GM23338 (cell line): ENCODE data around the gene E4F1. TPM values are rescaled to one million over a fixed set of nuclear protein-coding genes. Genes with fewer than 3 reads are reported as not detected.

ENCODE experiments used
- ATAC-seq: fragments of 200-7000 bp; cut with Tn5 transposase; 3 replicates; pipeline ENCODE4 v1.9.1; 2020
- DNase-seq: peaks from one replicate; pipeline ENCODE4 v3.0.0-alpha.2; 2015; ENCODE audit warnings: low spot score
- H2AFZ ChIP-seq: fragments of 200-600 bp; sonication (generic); 2 replicates; pipeline ENCODE4 v1.8.0; 2016; ENCODE audit warnings: antibody characterized with exemption, mild to moderate bottlenecking, moderate library complexity
- H3F3A ChIP-seq: fragments of 200-600 bp; sonication (generic); replicated peaks from 2 replicates; pipeline ENCODE4 v1.8.0; 2017; ENCODE audit warnings: antibody characterized with exemption, mixed run types, low read depth
- H3K27ac ChIP-seq: fragments of 200-600 bp; sonication (generic); 2 replicates; pipeline ENCODE4 v1.6.1; 2016; ENCODE audit warnings: low read depth
- H3K27me3 ChIP-seq: fragments of 200-600 bp; sonication (generic); 2 replicates; pipeline ENCODE4 v1.8.0; 2016; ENCODE audit warnings: mild to moderate bottlenecking, mixed run types, moderate library complexity; ENCODE audit not compliant: insufficient read depth
- H3K36me3 ChIP-seq: fragments of 200-600 bp; sonication (generic); 2 replicates; pipeline ENCODE4 v1.8.0; 2016; ENCODE audit warnings: mild to moderate bottlenecking; ENCODE audit not compliant: insufficient read depth
- H3K4me1 ChIP-seq: fragments of 200-600 bp; sonication (generic); 2 replicates; pipeline ENCODE4 v1.8.0; 2016; ENCODE audit warnings: mild to moderate bottlenecking, moderate library complexity; ENCODE audit not compliant: insufficient read depth
- H3K4me2 ChIP-seq: fragments of 200-600 bp; sonication (generic); 2 replicates; pipeline ENCODE4 v1.7.1; 2017; ENCODE audit warnings: mixed run types
- H3K4me3 ChIP-seq: fragments of 200-600 bp; sonication (generic); 2 replicates; pipeline ENCODE4 v1.6.1; 2016; ENCODE audit warnings: mixed run types
- H3K79me2 ChIP-seq: fragments of 200-600 bp; sonication (generic); replicated peaks from 2 replicates; pipeline ENCODE4 v1.8.0; 2017; ENCODE audit warnings: mild to moderate bottlenecking; ENCODE audit not compliant: insufficient read depth
- H3K9me2 ChIP-seq: fragments of 200-600 bp; sonication (generic); 2 replicates; pipeline ENCODE4 v1.8.0; 2017; ENCODE audit not compliant: insufficient read depth
- H4K20me1 ChIP-seq: fragments of 200-600 bp; sonication (generic); replicated peaks from 2 replicates; pipeline ENCODE4 v1.8.0; 2017; ENCODE audit warnings: mild to moderate bottlenecking; ENCODE audit not compliant: insufficient read depth
- H3K27ac Mint-ChIP-seq: 2 replicates; pipeline ENCODE4 v1.8.0; 2020; ENCODE audit warnings: inconsistent platforms, mild to moderate bottlenecking, moderate library complexity, mixed read lengths
- H3K27me3 Mint-ChIP-seq: 3 replicates; pipeline ENCODE4 v1.8.0; 2022; ENCODE audit warnings: low read depth, mild to moderate bottlenecking, moderate library complexity, mixed read lengths, inconsistent platforms; ENCODE audit not compliant: insufficient read depth, poor library complexity
- H3K36me3 Mint-ChIP-seq: 3 replicates; pipeline ENCODE4 v1.8.0; 2021; ENCODE audit warnings: low read depth, mild to moderate bottlenecking, inconsistent platforms, moderate library complexity, mixed read lengths
- H3K4me1 Mint-ChIP-seq: 3 replicates; pipeline ENCODE4 v1.8.0; 2020; ENCODE audit warnings: mild to moderate bottlenecking, inconsistent platforms, mixed read lengths
- H3K4me3 Mint-ChIP-seq: 3 replicates; pipeline ENCODE4 v1.8.0; 2021; ENCODE audit warnings: moderate library complexity, mild to moderate bottlenecking, inconsistent platforms, mixed read lengths
- H3K9me3 Mint-ChIP-seq: 3 replicates; pipeline ENCODE4 v1.8.0; 2020; ENCODE audit warnings: moderate library complexity, mild to moderate bottlenecking, inconsistent platforms, mixed read lengths
- CREB1 ChIP-seq: fragments of 250-450 bp; sonication (Bioruptor Pico); IDR thresholded peaks from 2 replicates; pipeline ENCODE4 v1.5.0; 2020; ENCODE audit warnings: low read depth, mild to moderate bottlenecking, moderate library complexity
- CTCF ChIP-seq, 2 experiments: fragments of 200-600 bp in 1 of 2; sonication (generic) in 1 of 2; conservative IDR thresholded peaks; 2 replicates each; pipeline versions ENCODE4 v1.5.1 to v1.6.1; 2016 to 2017; ENCODE audit warnings: antibody characterized with exemption in 2 of 2, low read depth in 2 of 2, mild to moderate bottlenecking in 2 of 2, moderate library complexity in 1 of 2
- ETS1 ChIP-seq: IDR thresholded peaks from 2 replicates; pipeline ENCODE4 v1.6.1; 2016; ENCODE audit warnings: antibody characterized with exemption
- EZH2 ChIP-seq: fragments of 200-600 bp; sonication (generic); IDR thresholded peaks from one replicate; pipeline ENCODE4 v1.8.0; 2017; ENCODE audit warnings: antibody characterized with exemption, mild to moderate bottlenecking, low read depth; ENCODE audit not compliant: unreplicated experiment
- JUNB ChIP-seq: IDR thresholded peaks from one replicate; pipeline ENCODE4 v1.6.1; 2016; ENCODE audit warnings: antibody characterized with exemption; ENCODE audit not compliant: unreplicated experiment
- NANOG ChIP-seq: IDR thresholded peaks from 2 replicates; pipeline ENCODE4 v1.6.1; 2016; ENCODE audit warnings: antibody characterized with exemption, borderline replicate concordance
- POLR2AphosphoS5 ChIP-seq: IDR thresholded peaks from 2 replicates; pipeline ENCODE4 v1.6.1; 2016; ENCODE audit warnings: antibody characterized with exemption, low read depth
- REST ChIP-seq: IDR thresholded peaks from one replicate; pipeline ENCODE4 v1.6.1; 2018; ENCODE audit warnings: antibody characterized with exemption; ENCODE audit not compliant: unreplicated experiment
- ZNF114 ChIP-seq: fragments of 250-450 bp; sonication (Bioruptor Pico); IDR thresholded peaks from 2 replicates; pipeline ENCODE4 v1.5.0; 2020; ENCODE audit warnings: mild to moderate bottlenecking, moderate library complexity
- ZNF331 ChIP-seq: fragments of 250-450 bp; sonication (Bioruptor Pico); IDR thresholded peaks from 2 replicates; pipeline ENCODE4 v1.5.0; 2020; ENCODE audit warnings: low read depth, mild to moderate bottlenecking, moderate library complexity
- ZNF462 ChIP-seq: fragments of 250-450 bp; sonication (Bioruptor Pico); IDR thresholded peaks from 2 replicates; pipeline ENCODE4 v1.5.0; 2020; ENCODE audit warnings: mild to moderate bottlenecking, moderate library complexity
- polyA plus RNA-seq: library from polyadenylated mRNA; unstranded; fragments of >200 nt; fragmentation: Nextera tagmentation; extraction: Ambion mirVana; gene quantifications from 2 replicates; pipeline ENCODE4 v1.2.1, GENCODE V29; 2016
- total RNA-seq: library from RNA; depleted of rRNA; stranded (reverse); fragments of >200 nt; shearing (Covaris generic); gene quantifications from 2 replicates; pipeline ENCODE4 v1.2.3, GENCODE V29; 2014

The E4F1 gene
- total and polyA plus RNA-seq, 2 experiments from 2014 or later, result 22.6 to 45.5 TPM

DNA sequence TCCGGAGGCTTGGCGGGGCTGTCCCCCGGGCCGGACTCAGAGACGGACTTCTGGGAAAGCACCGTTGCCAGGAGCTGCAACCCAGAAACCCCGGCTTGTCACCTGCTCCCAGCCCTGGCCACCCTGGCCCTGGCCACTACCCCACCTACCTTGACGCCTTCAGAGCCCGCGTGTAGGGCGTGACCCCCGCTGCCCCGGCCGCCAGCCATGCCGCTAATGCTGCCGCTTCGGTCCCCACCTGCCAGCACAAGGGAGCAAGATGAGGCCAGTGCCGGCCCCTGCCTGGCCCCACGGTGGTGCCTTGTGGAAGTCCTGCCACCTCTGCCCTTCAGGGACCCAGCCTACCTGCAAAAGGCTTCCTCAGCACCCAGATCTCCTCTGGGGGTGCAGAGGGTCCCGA lies 38.4 kb upstream of the E4F1 start:
- H4K20me1 ChIP-seq, result no peaks in the 10 kb centered on the region
- no peaks in the 10 kb centered on the region for H3F3A ChIP-seq
- H3K4me3 Mint-ChIP-seq, result no peak overlapping the region
- H3K79me2 ChIP-seq, result no peaks in the 10 kb centered on the region
- TF ChIP-seq EZH2, result no peak
- TF ChIP-seq ZNF462 (CRISPR knock-in tag), result no peak
- TF ChIP-seq NANOG, result no peak
- TF ChIP-seq JUNB, result no peak
- no peak for TF ChIP-seq POLR2AphosphoS5
- no peak for TF ChIP-seq CTCF (conservative IDR thresholded peaks at IDR 0.05; ENCODE audit: low read depth in 2 of 2)
- TF ChIP-seq ETS1, result no peak
- TF ChIP-seq ZNF331 (CRISPR knock-in tag), result no peak
- no peak for TF ChIP-seq REST
- TF ChIP-seq ZNF114 (CRISPR knock-in tag), result no peak
- no peak for TF ChIP-seq CREB1 (CRISPR knock-in tag)
- no peaks in the 10 kb centered on the region for H3K4me1 ChIP-seq
- H3K27ac Mint-ChIP-seq, result no peak overlapping the region
- no peaks in the 10 kb centered on the region; the same call in 2 of the 3 replicates for H3K36me3 Mint-ChIP-seq
- no peaks in the 10 kb centered on the region for H3K9me2 ChIP-seq
- H3K27ac ChIP-seq, result no peak overlapping the region
- H3K27me3 ChIP-seq, result no peaks in the 10 kb centered on the region
- no peaks in the 10 kb centered on the region for H3K36me3 ChIP-seq
- no peaks in the 10 kb centered on the region for H3K9me3 Mint-ChIP-seq
- no peak overlapping the region for H3K4me3 ChIP-seq
- ATAC-seq (no peak), DNase-seq (no peak)
- H3K4me2 ChIP-seq, result no peak overlapping the region
- H3K27me3 Mint-ChIP-seq, result peaks cover 15% of the 10 kb centered on the region
- peaks cover 6% of the 10 kb centered on the region for H3K4me1 Mint-ChIP-seq
- H2AFZ ChIP-seq, result no peak overlapping the region
